Stimulated activated naive B cell treated with anti-CD40 and anti-IgM and Interleukin-4, amounts not matched to agents 10 μg/mL and 1 μg/mL and 100 μg/mL, for 72 hours (primary cell): Measurements from ENCODE around the gene MIEN1.

Experiments
- ATAC-seq, 2 donors: fragments of 150-1000 bp; cut with Tn5 transposase; replicated peaks; 2 replicates each; pipeline ENCODE4 v1.10.0; 2021; ENCODE audit warnings: moderate library complexity in 1 of 2
- DNase-seq: peaks from one replicate; pipeline ENCODE4 v3.0.0; 2021
- H3K27ac Mint-ChIP-seq: one replicate; pipeline ENCODE4 v1.8.0; 2022; ENCODE audit warnings: mild to moderate bottlenecking, mixed read lengths
- H3K27me3 Mint-ChIP-seq, 2 donors: one replicate each; pipeline ENCODE4 v1.8.0; 2022; ENCODE audit warnings: mixed read lengths in 2 of 2
- H3K36me3 Mint-ChIP-seq, 2 donors: one replicate each; pipeline ENCODE4 v1.8.0; 2022; ENCODE audit warnings: mixed read lengths in 2 of 2, mild to moderate bottlenecking in 1 of 2
- H3K4me1 Mint-ChIP-seq, 2 donors: one replicate each; pipeline ENCODE4 v1.8.0; 2022; ENCODE audit warnings: mixed read lengths in 2 of 2, mild to moderate bottlenecking in 1 of 2
- H3K4me3 Mint-ChIP-seq, 2 donors: one replicate each; pipeline ENCODE4 v1.8.0; 2022; ENCODE audit warnings: mild to moderate bottlenecking in 2 of 2, mixed read lengths in 2 of 2, moderate library complexity in 1 of 2
- H3K9me3 Mint-ChIP-seq, 2 donors: one replicate each; pipeline ENCODE4 v1.8.0; 2022; ENCODE audit warnings: mixed read lengths in 2 of 2, mild to moderate bottlenecking in 1 of 2

The MIEN1 gene

GRCh38 chr17:39696731-39697130, 33.6 kb downstream of the MIEN1 start:
- peaks cover 25 to 43% of the 10 kb centered on the region in 2 donors for H3K36me3 Mint-ChIP-seq
- H3K27ac Mint-ChIP-seq = no peak overlapping the region
- DNase-seq (no peak), ATAC-seq (no peak)
- H3K4me1 Mint-ChIP-seq = peaks cover 3 to 19% of the 10 kb centered on the region in 2 donors
- H3K27me3 Mint-ChIP-seq = peaks cover 26 to 30% of the 10 kb centered on the region in 2 donors
- no peaks in the 10 kb centered on the region for H3K9me3 Mint-ChIP-seq
- no peak overlapping the region for H3K4me3 Mint-ChIP-seq

- H3K27ac Mint-ChIP-seq = no peak overlapping the region
- H3K9me3 Mint-ChIP-seq = no peaks in the 10 kb centered on the region
- peaks cover 3 to 6% of the 10 kb centered on the region in 2 donors for H3K4me1 Mint-ChIP-seq
- H3K27me3 Mint-ChIP-seq = peaks cover 13 to 15% of the 10 kb centered on the region in 2 donors
- peaks cover 25 to 38% of the 10 kb centered on the region in 2 donors for H3K36me3 Mint-ChIP-seq
- ATAC-seq (no peak), DNase-seq (no peak)
- no peak overlapping the region for H3K4me3 Mint-ChIP-seq
Observed at GRCh38 chr17:39695089-39695474, 35.2 kb downstream of the MIEN1 start.

- ATAC-seq (no peak), DNase-seq (no peak)
- H3K36me3 Mint-ChIP-seq = peaks cover 24 to 36% of the 10 kb centered on the region in 2 donors
- peaks cover 9 to 10% of the 10 kb centered on the region in 2 donors for H3K27me3 Mint-ChIP-seq
- H3K27ac Mint-ChIP-seq = no peak overlapping the region
- no peak overlapping the region for H3K4me3 Mint-ChIP-seq
- H3K9me3 Mint-ChIP-seq = no peaks in the 10 kb centered on the region
- H3K4me1 Mint-ChIP-seq = peaks cover under 1 to 2% of the 10 kb centered on the region in 2 donors
Observed at GRCh38 chr17:39694593-39694992, 35.7 kb downstream of the MIEN1 start.

GRCh38 chr17:39688945-39689344, 41.4 kb downstream of the MIEN1 start:
- H3K4me1 Mint-ChIP-seq = peaks cover 15 to 17% of the 10 kb centered on the region in 2 donors
- no peaks in the 10 kb centered on the region for H3K27me3 Mint-ChIP-seq
- peaks cover 1 to 3% of the 10 kb centered on the region in 2 donors for H3K9me3 Mint-ChIP-seq
- peak overlapping the region; percentile 98 for H3K27ac Mint-ChIP-seq
- ATAC-seq (no peak), DNase-seq (no peak)
- peaks cover 10 to 22% of the 10 kb centered on the region in 2 donors for H3K36me3 Mint-ChIP-seq
- peak overlapping the region; percentile 91 to 96 for H3K4me3 Mint-ChIP-seq

GRCh38 chr17:39688475-39688835, 41.9 kb downstream of the MIEN1 start:
- no peaks in the 10 kb centered on the region for H3K27me3 Mint-ChIP-seq
- H3K27ac Mint-ChIP-seq = peak overlapping the region; percentile 98
- H3K36me3 Mint-ChIP-seq = peaks cover 10 to 22% of the 10 kb centered on the region in 2 donors
- H3K4me1 Mint-ChIP-seq = peaks cover 15 to 17% of the 10 kb centered on the region in 2 donors
- H3K9me3 Mint-ChIP-seq = peaks cover 1 to 3% of the 10 kb centered on the region in 2 donors
- H3K4me3 Mint-ChIP-seq = peak overlapping the region; percentile 91 to 96
- DNase-seq = no peak
- ATAC-seq = no peak

GRCh38 chr17:39687546-39688474, 42.5 kb downstream of the MIEN1 start, which contains the start of gene PGAP3:
Gene PGAP3, minus strand, starts transcription at chr17:39688057. Its CDS starts 43 bp downstream, at chr17:39688014.
- peak; percentile 85 for DNase-seq
- peaks cover 1 to 3% of the 10 kb centered on the region in 2 donors for H3K9me3 Mint-ChIP-seq
- H3K4me3 Mint-ChIP-seq = peak within 1 kb of the TSS; percentile 91 to 96
- peaks cover 12 to 23% of the 10 kb centered on the region in 2 donors for H3K36me3 Mint-ChIP-seq
- no peaks in the 10 kb centered on the region for H3K27me3 Mint-ChIP-seq
- peak within 1 kb of the TSS; percentile 98 for H3K27ac Mint-ChIP-seq
- H3K4me1 Mint-ChIP-seq = peaks cover 15 to 17% of the 10 kb centered on the region in 2 donors
- peak; percentile 94 for ATAC-seq

GRCh38 chr17:39687101-39687545, 43.2 kb downstream of the MIEN1 start:
- DNase-seq (no peak), ATAC-seq (no peak)
- Mint-ChIP-seq H3K27ac (peak overlapping the region; percentile 33), H3K36me3 (peaks cover 12 to 23% of the 10 kb centered on the region in 2 donors), H3K27me3 (no peaks in the 10 kb centered on the region), H3K4me1 (peaks cover 15 to 19% of the 10 kb centered on the region in 2 donors), H3K4me3 (peak overlapping the region; percentile 91 to 96), H3K9me3 (peaks cover 1 to 3% of the 10 kb centered on the region in 2 donors)

- DNase-seq (no peak), ATAC-seq (no peak)
- H3K36me3 Mint-ChIP-seq = peaks cover 12 to 27% of the 10 kb centered on the region in 2 donors
- peaks cover 1 to 3% of the 10 kb centered on the region in 2 donors for H3K9me3 Mint-ChIP-seq
- no peaks in the 10 kb centered on the region for H3K27me3 Mint-ChIP-seq
- no peak overlapping the region for H3K4me3 Mint-ChIP-seq
- H3K27ac Mint-ChIP-seq = no peak overlapping the region
- H3K4me1 Mint-ChIP-seq = peaks cover 32 to 37% of the 10 kb centered on the region in 2 donors
Observed at GRCh38 chr17:39684369-39685192, 45.8 kb downstream of the MIEN1 start.

- peaks cover 12 to 34% of the 10 kb centered on the region in 2 donors for H3K36me3 Mint-ChIP-seq
Observed at GRCh38 chr17:39683295-39683939, 46.9 kb downstream of the MIEN1 start.

GRCh38 chr17:39679521-39680192, 50.7 kb downstream of the MIEN1 start:
- DNase-seq = no peak
- Mint-ChIP-seq H3K4me1 (peaks cover 60 to 71% of the 10 kb centered on the region in 2 donors), H3K9me3 (no peaks in the 10 kb centered on the region), H3K4me3 (peak overlapping the region; percentile 40 to 48), H3K27ac (peak overlapping the region; percentile 91), H3K36me3 (peaks cover 9 to 28% of the 10 kb centered on the region in 2 donors), H3K27me3 (no peaks in the 10 kb centered on the region)
- ATAC-seq = peak; percentile 53 to 58

More at GRCh38 chr17:39683295-39683939, 46.9 kb downstream of the MIEN1 start:
- H3K9me3 Mint-ChIP-seq = peaks cover 1 to 3% of the 10 kb centered on the region in 2 donors
- no peak overlapping the region for H3K27ac Mint-ChIP-seq
- peaks cover 37 to 41% of the 10 kb centered on the region in 2 donors for H3K4me1 Mint-ChIP-seq
- H3K4me3 Mint-ChIP-seq = no peak overlapping the region
- H3K27me3 Mint-ChIP-seq = no peaks in the 10 kb centered on the region
- DNase-seq (no peak), ATAC-seq (no peak)
